Measurements from ENCODE around the gene UMPS.
"Not testable (repeated sequence)": the region's sequence is repeated elsewhere in the genome, so short reads cannot be mapped to it uniquely, and the experiment has no call there.

The UMPS gene

DNA sequence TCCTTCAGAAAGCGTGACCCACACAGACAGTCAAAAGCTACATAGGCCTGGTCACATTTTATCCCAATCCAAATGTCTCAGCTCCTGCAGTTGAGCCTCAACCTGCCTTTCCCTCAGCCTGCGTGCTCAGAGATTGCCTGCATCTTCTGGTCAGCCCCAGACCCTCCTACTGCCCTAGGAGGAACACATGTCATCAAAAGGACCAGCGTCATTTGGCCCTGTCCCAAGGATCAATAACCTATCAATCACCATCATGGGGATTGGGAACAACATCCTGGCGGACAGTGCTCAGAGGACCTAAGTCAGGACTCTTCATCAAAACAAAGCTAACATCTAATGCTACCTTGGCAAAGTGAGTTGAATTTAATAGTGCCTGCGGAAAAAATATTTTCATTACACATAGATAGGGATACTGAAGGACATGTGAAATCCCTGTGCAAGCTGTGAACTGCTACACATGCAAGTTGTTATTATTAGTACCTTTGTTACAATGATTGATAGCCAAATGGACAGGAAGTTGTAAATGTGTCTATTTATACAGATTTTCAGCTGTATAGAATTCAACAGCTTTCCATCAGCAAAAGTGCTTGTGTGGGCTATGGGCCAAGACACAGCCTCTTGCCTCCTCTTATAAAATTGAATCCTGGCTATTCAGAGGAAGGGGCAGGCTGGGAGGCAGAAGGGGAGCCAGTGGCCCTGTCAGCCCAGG is 47.7 kb downstream of the UMPS start:
- DNase-seq (ENCODE audit: extremely low read depth in 1 of 2, low read depth in 1 of 2) = no peak

DNA sequence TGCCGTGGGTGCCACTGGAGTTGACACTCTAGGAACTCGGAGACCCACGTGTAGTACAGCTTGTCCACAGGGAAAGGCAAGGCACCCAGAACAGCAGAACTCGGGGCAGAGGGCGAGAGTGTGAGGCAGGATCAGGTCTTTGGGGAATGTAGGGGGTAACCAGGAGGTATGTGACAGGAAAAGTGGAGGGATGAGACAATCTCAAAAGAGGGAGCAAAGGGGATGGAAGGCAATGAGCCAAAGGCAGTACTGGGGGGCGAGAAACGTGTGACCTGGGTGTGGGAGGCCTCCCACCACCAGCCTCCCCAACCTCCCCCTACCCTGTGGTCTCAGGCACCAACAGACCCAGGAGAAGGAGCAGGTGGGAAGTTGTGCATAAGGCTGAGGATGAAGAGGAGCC is 48.9 kb downstream of the UMPS start:
- no peak for DNase-seq (ENCODE audit: extremely low read depth in 1 of 2, low read depth in 1 of 2)

DNA sequence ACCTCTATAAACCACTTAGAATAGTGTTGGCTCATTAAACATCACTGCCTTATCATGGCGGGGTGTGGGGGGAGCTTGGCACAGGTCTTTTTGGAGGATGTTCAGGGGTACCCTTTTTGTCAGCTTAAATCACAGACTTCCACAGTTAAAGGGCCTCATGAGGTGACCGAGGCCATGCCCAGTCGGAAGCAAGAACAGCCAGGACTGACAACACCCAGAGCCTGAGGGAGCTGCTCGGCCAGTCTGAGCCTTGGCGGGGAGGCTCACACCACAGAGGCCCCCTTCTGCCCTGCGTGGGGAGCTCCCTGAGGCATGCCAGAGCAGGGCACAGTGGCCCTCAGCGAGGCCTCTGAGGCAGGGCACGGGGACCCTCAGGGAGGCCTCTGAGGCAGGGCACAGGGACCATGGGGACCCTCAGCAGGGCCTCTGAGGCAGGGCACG is 49.5 kb downstream of the UMPS start:
- no peak for DNase-seq (ENCODE audit: extremely low read depth in 1 of 2, low read depth in 1 of 2)

DNA sequence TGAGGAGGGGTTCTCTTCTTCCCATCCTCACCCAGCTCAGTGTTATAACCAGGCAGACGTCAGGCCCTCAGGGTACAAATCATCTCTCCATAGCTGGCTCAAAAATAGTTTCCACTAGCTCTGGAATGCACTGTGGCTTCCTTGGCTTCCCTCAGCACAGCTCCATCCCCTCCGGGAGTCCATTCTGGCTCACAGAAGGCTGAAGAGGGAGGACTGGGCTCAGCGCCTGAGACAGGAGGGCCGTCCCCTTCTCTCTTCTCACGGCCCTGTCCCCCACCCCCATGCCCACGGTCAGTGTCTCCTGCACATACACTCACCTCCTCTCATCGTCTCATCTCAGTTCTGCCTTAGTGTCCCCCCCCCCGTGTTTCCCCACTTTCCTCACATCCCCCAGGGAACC is 50.1 kb downstream of the UMPS start:
- no peak for DNase-seq (ENCODE audit: extremely low read depth in 1 of 2, low read depth in 1 of 2)

DNA sequence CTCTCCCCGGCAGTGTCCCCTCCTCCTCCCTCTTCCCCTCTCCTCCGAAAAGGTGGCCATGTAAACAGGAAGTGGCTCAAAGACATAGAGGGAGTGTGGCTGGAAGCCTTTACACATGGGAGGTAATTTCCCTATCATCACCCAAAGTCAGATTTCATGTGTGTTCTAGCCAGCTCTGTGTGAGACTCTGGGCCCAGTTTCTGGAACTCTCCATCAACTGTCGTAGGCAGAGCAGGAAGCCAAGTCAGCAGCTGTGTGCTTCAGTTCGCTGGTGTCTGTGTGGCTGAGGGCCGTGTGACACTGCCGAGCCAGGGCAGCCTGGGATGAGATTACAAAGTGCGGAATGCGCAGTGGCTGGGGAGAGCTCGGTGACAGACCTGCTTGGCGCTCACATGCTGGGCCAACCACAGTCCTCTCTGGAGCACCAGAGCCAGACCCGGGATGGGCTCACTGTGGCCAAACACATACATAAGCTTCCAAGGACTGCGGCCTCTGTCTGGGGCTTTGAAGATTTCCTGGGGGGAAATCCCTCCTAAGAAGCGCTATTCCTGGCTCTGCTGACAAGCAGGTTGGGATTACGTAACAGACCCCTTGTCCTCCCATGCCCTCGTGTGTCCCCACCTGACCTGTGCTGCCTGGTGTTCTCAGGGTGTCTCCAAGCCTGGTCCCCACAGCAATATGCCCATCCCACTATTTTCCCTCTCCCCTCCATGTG is 50.7 kb downstream of the UMPS start:
- DNase-seq (ENCODE audit: extremely low read depth in 1 of 2, low read depth in 1 of 2) = no peak

DNA sequence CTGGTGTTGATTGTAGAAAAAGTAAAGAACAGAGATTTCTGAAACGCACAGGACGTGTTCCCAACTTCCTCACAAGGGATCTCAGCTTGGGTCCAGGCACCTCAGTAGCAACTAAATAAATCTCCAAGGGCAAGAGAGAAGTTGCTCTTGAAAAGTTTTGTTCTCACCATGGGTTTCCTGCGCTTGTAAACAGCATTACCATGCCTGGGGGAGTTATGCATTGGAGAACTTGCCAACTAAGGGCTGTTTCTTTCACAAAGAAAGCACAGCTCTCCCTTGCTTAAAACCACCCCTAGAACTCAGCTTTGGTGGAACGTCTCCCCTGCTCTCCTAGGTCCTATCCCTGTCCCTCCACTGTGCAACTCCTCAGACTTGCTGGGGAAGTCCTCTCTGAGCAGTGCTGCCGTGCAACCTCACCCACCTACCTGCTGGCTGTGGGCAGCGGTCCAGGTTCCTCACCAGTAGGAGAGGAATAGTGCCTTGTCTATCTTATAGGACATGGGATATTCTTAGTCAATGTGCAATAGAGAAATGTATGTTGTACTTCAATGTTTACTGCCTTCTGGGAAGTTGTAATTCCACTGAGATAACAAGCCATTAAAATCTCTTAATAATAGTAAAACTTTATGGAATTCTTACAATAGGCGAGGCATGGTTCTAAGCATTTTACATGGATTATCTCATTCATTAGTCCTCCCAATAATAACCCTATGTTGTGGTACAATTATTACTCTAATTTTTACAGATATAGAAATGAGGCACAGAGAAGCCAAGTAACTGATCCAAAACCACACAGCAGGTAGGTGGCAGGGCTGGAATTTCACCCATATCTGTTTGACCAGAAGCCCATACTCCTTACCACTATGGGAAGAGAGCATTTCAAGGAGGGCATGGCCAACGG is 51.5 kb downstream of the UMPS start:
- DNase-seq (ENCODE audit: extremely low read depth in 1 of 2, low read depth in 1 of 2) = no peak

DNA sequence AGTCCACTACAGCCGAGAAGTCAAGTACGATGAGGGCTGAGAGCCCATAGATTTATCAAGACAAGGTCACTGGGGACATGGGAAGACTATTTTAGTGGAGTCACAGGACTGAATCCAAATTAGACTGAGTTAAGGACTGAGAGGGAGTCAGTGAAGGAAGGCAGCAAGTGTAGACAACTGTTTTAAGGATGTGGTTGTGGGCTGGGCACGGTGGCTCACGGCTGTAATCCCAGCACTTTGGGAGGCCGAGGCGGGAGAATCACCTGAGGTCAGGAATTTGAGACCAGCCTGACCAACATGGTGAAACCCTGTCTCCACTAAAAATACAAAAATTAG is 52.1 kb downstream of the UMPS start:
- not testable (repeated sequence) for DNase-seq (ENCODE audit: extremely low read depth in 1 of 2, low read depth in 1 of 2)

DNA sequence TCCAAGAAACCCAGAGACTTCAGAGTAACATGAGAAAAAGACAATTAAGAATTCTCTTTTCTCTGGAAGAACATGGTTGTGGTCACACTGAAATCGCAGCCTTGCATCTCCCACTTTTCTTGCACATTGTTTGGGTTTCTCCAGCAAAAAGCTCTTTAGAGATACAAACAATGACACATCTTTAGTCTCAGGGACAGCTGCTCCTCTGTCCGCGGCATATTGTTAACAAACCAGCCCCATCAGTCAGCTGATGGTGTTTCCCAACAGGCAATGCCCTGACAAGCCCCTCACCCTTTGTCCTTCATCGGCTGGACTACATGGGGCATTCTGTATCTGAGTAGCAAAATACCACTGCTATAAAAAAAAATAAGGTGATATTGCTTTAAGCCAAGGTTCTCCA is 53.4 kb downstream of the UMPS start:
- no peak for DNase-seq (ENCODE audit: extremely low read depth in 1 of 2, low read depth in 1 of 2)

DNA sequence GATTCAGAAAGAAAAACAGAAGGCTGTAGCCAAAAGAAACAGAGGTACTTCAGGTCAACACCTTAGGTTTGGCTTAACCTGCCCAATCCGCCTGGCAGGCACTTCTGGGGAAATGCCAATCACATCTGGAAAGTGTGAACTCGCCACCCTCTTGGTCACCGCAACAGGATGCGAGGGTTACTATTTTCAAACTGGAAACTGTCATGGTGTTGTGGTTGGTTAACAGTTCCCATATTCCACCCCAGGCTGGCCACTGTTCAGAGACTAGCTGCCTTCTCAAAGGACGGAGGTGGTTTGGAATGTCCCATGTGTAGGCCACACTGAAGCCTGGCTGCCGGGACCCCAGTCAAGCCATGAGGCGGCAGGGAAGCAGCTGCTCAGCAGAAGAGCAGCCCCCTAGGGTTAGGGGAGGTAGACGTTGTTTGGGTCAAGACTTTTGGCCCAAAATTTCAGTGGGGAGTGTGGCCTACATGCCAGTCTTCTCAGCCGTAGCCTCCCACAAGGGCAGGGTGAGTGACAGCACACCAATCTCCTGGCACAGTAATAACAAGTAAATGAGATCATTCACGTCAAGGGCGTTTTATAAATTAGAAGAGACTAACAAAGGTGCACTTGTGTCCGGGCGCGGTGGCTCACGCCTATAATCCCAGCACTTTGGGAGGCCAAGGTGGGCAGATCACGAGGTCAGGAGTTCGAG is 54.6 kb downstream of the UMPS start:
- DNase-seq (ENCODE audit: extremely low read depth in 1 of 2, low read depth in 1 of 2) = no peak

DNA sequence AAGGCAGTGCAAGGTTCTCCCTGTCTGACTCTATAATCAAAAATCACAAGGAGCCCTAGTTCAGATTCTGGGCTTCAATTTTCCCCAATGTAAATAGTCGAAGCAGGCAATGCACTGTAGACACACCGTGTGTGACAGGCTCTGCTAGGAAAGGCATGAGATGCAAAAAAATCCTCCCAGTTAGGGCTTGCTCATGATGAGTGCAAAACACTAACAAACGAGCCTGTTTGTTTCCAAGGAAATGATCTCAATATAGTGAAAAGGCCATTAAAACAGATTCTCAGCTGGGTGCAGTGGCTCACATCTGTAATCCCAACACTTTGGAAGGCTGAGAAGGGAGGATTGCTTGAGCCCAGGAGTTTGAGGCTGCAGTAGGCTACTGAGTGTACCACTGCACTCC is 55.7 kb downstream of the UMPS start:
- no peak for DNase-seq (ENCODE audit: extremely low read depth in 1 of 2, low read depth in 1 of 2)

DNA sequence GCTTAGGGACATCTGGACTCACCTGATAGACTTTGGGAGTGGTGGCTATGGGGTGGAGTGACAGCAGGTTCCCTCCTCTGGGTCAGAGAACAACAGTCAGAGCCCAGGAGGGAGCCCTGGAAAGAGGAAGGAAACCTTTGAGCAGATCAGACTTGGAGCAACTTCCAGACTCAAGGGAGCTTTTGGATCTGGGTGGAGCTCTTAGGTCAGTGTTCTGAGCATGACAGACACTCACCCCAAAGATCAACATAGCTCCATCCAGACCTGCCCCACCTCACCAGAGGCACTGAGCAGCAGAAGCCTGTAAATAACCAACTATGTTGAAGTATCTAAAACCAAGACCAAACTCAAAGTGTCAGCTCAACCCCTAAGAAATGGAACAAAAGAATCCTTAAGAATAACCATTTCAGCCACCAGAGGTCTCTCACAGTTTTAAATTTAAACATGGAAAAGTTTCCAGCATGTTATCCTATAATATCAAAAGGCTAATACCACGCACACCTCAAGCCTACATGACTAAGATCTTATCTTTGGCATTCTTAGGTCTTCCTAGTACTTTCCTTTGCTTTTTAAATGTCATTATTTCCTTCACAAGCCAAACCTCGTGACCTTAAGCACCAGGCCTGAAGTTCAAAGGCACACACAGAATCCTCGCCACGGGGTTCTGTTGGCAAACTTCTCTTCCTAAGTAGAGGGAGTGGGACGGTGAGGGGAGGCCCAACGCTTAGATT is 56.4 kb downstream of the UMPS start:
- DNase-seq (ENCODE audit: extremely low read depth in 1 of 2, low read depth in 1 of 2) = no peak

DNA sequence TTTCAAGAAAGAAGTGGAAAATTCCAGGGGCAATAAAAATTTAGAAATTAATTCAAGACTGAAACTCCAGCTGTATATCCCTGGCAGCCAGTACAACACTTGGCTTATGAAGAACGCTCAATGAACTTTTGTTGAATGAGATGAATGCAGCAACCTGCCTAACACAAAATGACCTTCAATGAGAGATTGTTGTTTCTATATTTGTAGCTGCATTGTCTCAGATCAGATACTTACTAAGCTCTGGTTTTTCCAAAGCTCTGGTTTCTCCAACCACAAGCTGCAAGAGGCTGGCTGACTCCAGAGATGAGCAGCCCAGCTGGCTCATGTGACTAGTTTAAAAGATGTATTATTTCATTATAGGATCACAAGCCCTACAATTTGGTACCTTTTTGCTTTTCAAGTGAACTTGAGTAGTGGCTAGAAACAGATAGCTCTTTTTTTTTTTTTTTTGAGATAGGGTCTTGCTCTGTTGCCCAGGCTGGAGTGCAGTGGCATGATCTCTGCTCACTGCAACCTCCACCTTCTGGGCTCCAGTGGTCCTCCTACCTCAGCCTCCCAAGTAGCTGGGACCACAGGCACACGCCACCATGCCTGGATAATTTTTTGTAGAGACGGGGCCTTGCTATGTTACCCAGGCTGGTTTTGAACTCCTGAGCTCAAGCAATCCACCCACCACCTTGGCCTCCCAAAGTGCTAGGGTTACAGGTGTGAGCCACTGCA is 57.4 kb downstream of the UMPS start:
- no peak for DNase-seq (ENCODE audit: extremely low read depth in 1 of 2, low read depth in 1 of 2)

DNA sequence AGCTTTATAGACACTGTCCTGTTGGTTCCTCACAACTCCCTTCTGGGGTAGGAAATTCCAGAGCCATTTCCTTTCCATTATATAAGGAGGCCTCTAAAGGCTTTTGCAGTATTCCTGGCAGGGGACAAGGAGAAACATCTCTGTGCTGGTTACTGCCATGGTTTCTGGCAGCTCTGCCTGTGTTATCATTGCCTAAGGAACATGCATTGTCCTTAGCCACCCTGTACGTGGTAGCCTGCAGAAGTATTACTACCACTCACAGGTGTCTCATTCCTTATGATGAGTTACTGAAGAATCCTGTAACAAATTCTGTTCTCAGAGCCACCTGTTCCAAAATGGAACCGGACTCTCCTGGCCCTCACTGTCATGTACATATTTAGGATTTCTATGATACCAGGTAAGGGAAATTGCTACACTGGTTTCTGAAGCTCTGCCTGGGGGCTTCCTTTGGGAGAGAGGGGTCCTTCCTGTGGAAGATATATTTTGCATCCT is 58.0 kb downstream of the UMPS start:
- DNase-seq (ENCODE audit: extremely low read depth in 1 of 2, low read depth in 1 of 2) = no peak

DNA sequence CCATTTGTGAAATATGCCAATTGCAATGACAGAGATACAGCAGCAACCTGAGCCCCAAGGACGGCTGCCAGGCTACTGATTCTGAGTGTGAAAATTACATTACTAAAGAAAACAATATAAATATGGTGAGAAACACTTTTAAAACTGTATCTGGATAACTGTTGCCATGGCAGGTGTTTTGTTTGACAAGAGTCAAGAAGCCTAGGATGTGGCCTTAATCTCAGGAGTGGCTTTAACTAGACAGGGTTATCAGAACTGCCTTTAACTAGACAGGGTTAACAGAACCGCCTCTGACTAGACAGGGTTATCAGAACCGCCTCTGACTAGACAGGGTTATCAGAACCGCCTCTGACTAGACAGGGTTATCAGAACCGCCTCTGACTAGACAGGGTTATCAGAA is 58.9 kb downstream of the UMPS start:
- DNase-seq (ENCODE audit: extremely low read depth in 1 of 2, low read depth in 1 of 2) = not testable (repeated sequence)

DNA sequence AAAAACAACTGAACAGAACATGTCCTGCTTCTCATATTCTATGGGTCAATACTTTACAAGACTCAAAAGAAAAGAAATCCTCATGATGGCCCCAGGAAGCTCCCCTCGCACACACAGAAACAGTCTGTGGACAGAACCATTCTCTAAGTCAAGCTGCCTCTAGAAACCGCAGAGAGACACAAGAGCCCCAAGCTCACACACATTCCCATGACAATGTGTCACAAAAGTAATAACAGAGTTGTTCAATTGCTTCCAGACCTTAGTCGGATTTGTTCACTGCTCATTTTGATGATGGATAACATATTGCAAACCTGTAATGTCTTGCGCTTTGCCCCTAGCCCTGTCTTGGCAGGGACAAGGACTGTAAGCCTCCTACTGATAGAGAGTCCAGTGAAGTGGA is 60.9 kb downstream of the UMPS start:
- DNase-seq (ENCODE audit: extremely low read depth in 1 of 2, low read depth in 1 of 2) = no peak

DNA sequence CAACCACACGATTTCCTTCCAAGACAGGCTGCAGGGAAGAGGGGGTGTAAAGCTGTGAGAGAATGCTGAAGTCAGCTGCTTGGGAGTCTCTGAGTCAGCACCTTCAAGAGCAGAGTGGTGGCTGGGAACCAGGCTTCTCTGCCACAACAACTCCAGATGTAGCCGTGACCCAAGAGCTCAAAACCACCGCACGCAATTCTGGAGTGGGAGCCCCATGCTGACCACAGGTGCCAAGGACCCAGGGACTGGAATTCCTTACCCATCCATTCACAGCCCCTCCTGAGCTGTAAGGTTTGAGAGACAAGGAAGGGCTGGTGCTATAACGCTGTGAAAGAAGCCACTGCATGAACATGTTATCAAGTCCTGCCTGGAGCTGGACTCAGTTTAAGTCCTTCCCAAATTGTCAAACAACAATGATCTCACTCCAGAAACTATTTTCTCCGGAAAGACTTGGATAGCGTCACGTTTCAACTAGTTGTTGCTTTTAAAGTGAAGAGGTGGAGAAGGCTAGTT is 61.4 kb downstream of the UMPS start:
- DNase-seq (ENCODE audit: extremely low read depth in 1 of 2, low read depth in 1 of 2) = no peak

DNA sequence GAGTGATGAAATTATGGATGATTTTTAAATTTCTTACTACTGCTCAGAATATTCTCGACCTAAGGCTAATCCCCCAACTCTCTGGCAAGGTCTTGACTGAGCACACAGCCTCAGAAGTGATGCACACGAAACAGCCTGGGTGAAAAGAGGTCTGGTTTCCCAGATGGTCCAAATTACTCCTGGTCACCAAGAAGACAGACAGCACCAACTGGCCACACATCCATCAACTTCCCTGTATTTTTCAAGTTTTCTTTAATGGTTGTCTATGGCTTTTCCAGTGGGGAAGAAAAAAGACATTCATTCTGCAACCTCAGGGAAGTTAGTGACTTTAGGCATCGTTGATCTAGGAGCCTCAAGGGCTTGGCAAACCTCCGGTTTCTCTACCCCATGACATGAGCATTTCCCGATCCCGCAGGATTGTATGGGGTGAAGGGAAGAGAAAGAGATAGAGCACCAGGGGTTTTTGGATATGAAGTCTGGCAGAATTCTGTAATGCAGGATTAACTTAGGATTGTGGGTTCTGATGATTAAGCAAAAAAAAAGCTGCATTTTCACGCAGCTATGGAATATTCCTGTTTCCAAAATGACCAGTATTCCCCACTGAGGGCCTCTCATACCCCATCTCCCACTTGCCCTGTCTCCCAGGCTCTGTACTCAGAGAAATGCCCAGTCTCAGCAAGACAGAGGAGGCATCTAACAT is 62.2 kb downstream of the UMPS start:
- no peak for DNase-seq (ENCODE audit: extremely low read depth in 1 of 2, low read depth in 1 of 2)

DNA sequence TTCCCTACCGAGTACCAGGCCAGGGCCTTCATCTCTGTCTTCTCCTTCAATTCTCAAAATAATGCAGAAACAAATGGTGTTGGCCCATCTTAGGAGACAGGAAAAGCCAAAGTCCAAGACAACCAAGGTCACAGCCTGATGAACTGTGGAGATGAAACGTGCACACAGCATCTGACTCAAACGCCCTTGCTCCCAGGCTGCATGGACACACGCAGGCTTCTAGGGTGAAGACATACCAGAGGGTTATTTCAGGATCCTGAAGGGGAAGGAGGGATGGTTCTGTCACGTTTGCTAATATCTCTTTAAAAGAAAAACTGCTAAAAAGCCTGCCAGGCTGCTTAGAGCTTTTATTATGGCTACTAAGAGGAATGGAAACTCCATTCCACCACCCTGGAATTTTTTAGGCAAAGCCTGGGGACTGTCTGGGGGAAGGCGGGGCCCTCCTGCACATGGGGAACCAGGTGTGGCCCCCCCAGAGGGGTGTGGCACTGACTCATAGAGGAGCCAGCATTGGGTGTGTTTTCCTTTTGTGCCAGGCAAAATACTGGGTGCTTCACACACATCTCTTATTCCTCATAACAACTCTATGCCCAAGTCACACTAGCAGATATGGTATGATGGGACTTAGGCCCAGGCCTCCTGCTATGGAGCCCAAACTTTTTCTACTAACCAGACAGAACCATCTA is 62.9 kb downstream of the UMPS start:
- no peak for DNase-seq (ENCODE audit: extremely low read depth in 1 of 2, low read depth in 1 of 2)
